NCI-H2107 treated with DMSO at 0.1 percent for 48 hours (cell line): ENCODE measurements around the gene TMEM95.

Experiments used
- DNase-seq: peaks from one replicate; lab custom pipeline; 2025; ENCODE audit not compliant: unreplicated experiment; lab: John Stamatoyannopoulos, UW

TMEM95 gene

GRCh38 chr17:7355053-7355452 lies at the start of gene TMEM95:
TSS of gene TMEM95 (plus strand) at chr17:7355156. CDS start at chr17:7355205, 49 bp downstream.
- no peak for DNase-seq

- DNase-seq: peak; percentile 91
Observed at GRCh38 chr17:7306911-7307685, 47.9 kb upstream of the TMEM95 start, which contains the start of gene EIF5A. TSS of gene EIF5A (plus strand) at chr17:7307628. CDS start at chr17:7309636, 2,008 bp downstream.

- no peak for DNase-seq
Observed at GRCh38 chr17:7307686-7308624, 47.0 kb upstream of the TMEM95 start.

GRCh38 chr17:7308625-7309433 lies 46.1 kb upstream of the TMEM95 start:
- DNase-seq: peak; percentile 31

GRCh38 chr17:7309628-7310027 lies 45.3 kb upstream of the TMEM95 start:
- no peak for DNase-seq

- no peak for DNase-seq
Observed at GRCh38 chr17:7311110-7311705, 43.7 kb upstream of the TMEM95 start.

- no peak for DNase-seq
Observed at GRCh38 chr17:7312432-7313087, 42.4 kb upstream of the TMEM95 start.

- no peak for DNase-seq
Observed at GRCh38 chr17:7313088-7313889, 41.7 kb upstream of the TMEM95 start.

- no peak for DNase-seq
Observed at GRCh38 chr17:7313890-7314718, 40.9 kb upstream of the TMEM95 start.

GRCh38 chr17:7314719-7315569 lies 40.0 kb upstream of the TMEM95 start, which contains the start of gene GPS2:
TSS of gene GPS2 (minus strand) at chr17:7315360. CDS start at chr17:7315052, 308 bp downstream.
- no peak for DNase-seq

- no peak for DNase-seq
Observed at GRCh38 chr17:7315570-7316235, 39.3 kb upstream of the TMEM95 start.

- DNase-seq: no peak
Observed at GRCh38 chr17:7317161-7317803, 37.7 kb upstream of the TMEM95 start.

- no peak for DNase-seq
Observed at GRCh38 chr17:7318121-7318860, 36.7 kb upstream of the TMEM95 start.

- no peak for DNase-seq
Observed at GRCh38 chr17:7321466-7321865, 33.5 kb upstream of the TMEM95 start.

- DNase-seq: no peak
Observed at GRCh38 chr17:7322520-7323194, 32.3 kb upstream of the TMEM95 start.
